Fibroblast of the aortic adventitia (primary cell): Measurements from ENCODE around the gene ZMAT3. TPM values are rescaled to one million over a fixed set of nuclear protein-coding genes. Genes with fewer than 3 reads are reported as not detected.
A peak's percentile ranks its signal among the peaks of the same experiment; 100 is the strongest.
"Not testable (repeated sequence)": the region's sequence is repeated elsewhere in the genome, so short reads cannot be mapped to it uniquely, and the experiment has no call there.

Experiments used
- DNase-seq: peaks from one replicate; pipeline ENCODE4 v3.0.0-alpha.2; 2010; ENCODE audit warnings: low read depth
- H3K4me3 ChIP-seq: 2 replicates; pipeline ENCODE4 v1.5.1; 2011; ENCODE audit warnings: low read depth, mild to moderate bottlenecking, control low read depth, low read length, moderate library complexity
- total RNA-seq: library from RNA; depleted of rRNA; stranded (reverse); fragments of >200 nt; gene quantifications from 2 replicates; pipeline ENCODE4 v1.2.3, GENCODE V29; 2012; ENCODE audit warnings: low replicate concordance
- TF ChIP-seq, protein P1 (sequence below): IDR thresholded peaks from 2 replicates; pipeline ENCODE4 v1.5.1; 2011; ENCODE audit warnings: mild to moderate bottlenecking, low read length, control low read depth, inconsistent platforms; ENCODE audit not compliant: insufficient read depth

Gene ZMAT3
- total RNA-seq, 1 donor: 57.8 TPM

DNA sequence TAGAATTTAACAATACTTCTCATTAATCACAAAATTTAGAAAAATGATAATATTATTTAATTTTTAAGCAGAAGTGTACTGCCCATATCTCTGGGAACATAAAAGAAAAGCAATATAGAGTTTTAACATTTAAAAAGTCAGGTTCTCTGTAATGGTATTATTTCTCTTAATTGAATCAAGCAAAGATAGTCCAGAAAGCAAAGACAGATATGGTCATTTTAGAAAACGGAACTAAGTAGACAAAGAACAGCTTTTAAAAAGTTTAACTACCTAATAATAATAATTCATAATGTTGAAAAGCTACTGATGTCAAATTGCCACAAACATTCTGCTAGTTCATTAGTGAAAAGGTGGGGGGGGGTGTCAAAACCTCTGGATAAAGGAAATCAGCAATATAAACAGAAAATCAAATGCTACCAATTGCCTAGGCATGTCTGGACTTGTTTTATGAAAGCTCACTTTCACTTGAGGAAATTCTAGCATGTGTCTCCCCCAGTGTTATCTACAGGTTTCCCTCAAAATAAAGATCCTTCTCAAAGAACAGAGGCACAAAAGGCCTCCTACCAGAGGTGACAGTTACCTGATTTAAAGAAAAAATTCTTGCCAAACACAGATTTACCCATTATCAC lies 1.7 kb downstream of the ZMAT3 start:
- peak overlapping the region; percentile 93 for H3K4me3 ChIP-seq
- DNase-seq: peak; percentile 77
- TF ChIP-seq, protein P1, sequence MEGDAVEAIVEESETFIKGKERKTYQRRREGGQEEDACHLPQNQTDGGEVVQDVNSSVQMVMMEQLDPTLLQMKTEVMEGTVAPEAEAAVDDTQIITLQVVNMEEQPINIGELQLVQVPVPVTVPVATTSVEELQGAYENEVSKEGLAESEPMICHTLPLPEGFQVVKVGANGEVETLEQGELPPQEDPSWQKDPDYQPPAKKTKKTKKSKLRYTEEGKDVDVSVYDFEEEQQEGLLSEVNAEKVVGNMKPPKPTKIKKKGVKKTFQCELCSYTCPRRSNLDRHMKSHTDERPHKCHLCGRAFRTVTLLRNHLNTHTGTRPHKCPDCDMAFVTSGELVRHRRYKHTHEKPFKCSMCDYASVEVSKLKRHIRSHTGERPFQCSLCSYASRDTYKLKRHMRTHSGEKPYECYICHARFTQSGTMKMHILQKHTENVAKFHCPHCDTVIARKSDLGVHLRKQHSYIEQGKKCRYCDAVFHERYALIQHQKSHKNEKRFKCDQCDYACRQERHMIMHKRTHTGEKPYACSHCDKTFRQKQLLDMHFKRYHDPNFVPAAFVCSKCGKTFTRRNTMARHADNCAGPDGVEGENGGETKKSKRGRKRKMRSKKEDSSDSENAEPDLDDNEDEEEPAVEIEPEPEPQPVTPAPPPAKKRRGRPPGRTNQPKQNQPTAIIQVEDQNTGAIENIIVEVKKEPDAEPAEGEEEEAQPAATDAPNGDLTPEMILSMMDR: no peak

GRCh38 chr3:179068779-179069530 lies 2.7 kb downstream of the ZMAT3 start:
- DNase-seq: peak; percentile 42
- TF ChIP-seq, protein P1: peak; percentile 43
- peak overlapping the region; percentile 93 for H3K4me3 ChIP-seq

- no peak overlapping the region for H3K4me3 ChIP-seq
- TF ChIP-seq, protein P1: no peak
- DNase-seq: peak; percentile 10
Observed at GRCh38 chr3:179067839-179068238, 3.8 kb downstream of the ZMAT3 start.

- no peak for DNase-seq
- no peak overlapping the region for H3K4me3 ChIP-seq
Observed at GRCh38 chr3:179067291-179067690, 4.3 kb downstream of the ZMAT3 start.

GRCh38 chr3:179063945-179064560 lies 7.6 kb downstream of the ZMAT3 start:
- H3K4me3 ChIP-seq: no peak overlapping the region
- peak; percentile 6 for DNase-seq
- TF ChIP-seq, protein P1: no peak

More at GRCh38 chr3:179067291-179067690, 4.3 kb downstream of the ZMAT3 start:
- TF ChIP-seq, protein P1: no peak

- no peak overlapping the region for H3K4me3 ChIP-seq
- TF ChIP-seq, protein P1: no peak
- no peak for DNase-seq
Observed at GRCh38 chr3:179056326-179056725, 15.3 kb downstream of the ZMAT3 start.

DNA sequence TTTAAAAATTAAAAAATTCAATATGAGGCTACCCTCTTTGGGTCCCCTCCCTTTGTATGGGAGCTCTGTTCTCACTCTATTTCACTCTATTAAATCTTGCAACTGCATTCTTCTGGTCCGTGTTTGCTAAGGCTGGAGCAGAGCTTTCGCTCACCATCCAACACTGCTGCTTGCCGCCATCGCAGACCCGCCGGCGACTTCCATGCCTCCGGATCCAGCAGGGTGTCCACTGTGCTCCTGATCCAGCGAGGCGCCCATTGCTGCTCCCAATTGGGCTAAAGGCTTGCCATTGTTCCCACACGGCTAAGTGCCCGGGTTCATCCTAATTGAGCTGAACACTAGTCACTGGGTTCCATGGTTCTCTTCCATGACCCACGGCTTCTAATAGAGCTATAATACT lies 17.0 kb downstream of the ZMAT3 start:
- not testable (repeated sequence) for H3K4me3 ChIP-seq, DNase-seq
